ENCODE measurements around the gene CMTM6. TPM values are rescaled to one million over a fixed set of nuclear protein-coding genes. Genes with fewer than 3 reads are reported as not detected.
A peak's percentile ranks its signal among the peaks of the same experiment; 100 is the strongest.

The CMTM6 gene
- total RNA-seq, 1 experiment from 2014 or later, result 43.5 TPM

DNA sequence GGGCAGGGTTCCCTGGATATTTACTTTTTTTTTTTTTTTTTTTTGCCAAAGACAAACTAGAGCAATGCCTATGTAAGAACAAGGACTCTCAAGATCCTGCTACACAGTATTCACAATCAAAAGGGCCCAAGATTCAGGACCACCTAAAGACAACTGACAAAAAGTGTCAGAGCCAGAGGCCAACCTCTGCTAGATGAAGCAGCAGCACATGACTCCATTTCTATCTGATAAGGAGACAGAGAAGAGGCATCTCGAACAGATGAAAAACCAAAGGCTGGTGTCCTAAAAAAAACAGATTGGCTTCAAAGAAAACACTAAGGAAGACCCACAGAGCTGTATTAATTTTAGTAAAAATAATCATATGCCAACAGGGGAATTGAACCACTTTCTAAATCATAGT lies 20.0 kb downstream of the CMTM6 start:
- Histone ChIP-seq H4K8ac (replicated peaks; ENCODE audit: insufficient read length, low read depth, low read length) (no peak overlapping the region), H2AK5ac (ENCODE audit: insufficient read length, low read length) (no peak overlapping the region), H3K18ac (ENCODE audit: insufficient read length, low read depth, low read length) (no peak overlapping the region), H3K56ac (ENCODE audit: insufficient read length, low read depth, low read length) (no peak overlapping the region), H3K9me3 (ENCODE audit: control insufficient read depth, low read depth, low read length) (no peaks in the 10 kb centered on the region), H4K20me1 (ENCODE audit: control insufficient read depth, insufficient read depth, insufficient read length) (no peaks in the 10 kb centered on the region), H3K4me2 (ENCODE audit: insufficient read depth, insufficient read length, low read length) (no peak overlapping the region), H3K27ac (ENCODE audit: insufficient read length, low read depth, low read length) (no peak overlapping the region), H3T11ph (ENCODE audit: low read length) (no peak overlapping the region), H3K9ac (ENCODE audit: extremely low read depth, insufficient read length, low read length) (no peak overlapping the region), H3K14ac (ENCODE audit: insufficient read depth, low read length) (no peak overlapping the region), H3K27me3 (ENCODE audit: insufficient read depth, low read length) (no peaks in the 10 kb centered on the region), H4K91ac (ENCODE audit: insufficient read length, low read depth, low read length) (no peak overlapping the region), H2BK15ac (ENCODE audit: low read depth, low read length) (no peak overlapping the region), H3K79me2 (ENCODE audit: insufficient read depth, low read length) (no peaks in the 10 kb centered on the region), H3K4me1 (ENCODE audit: insufficient read depth, low read length) (no peaks in the 10 kb centered on the region), H3K4ac (ENCODE audit: low read depth, low read length) (no peak overlapping the region), H4K5ac (ENCODE audit: insufficient read length, low read depth, low read length) (no peak overlapping the region), H3K23me2 (ENCODE audit: insufficient read length, low read depth, low read length, poor library complexity, severe bottlenecking) (no peaks in the 10 kb centered on the region), H2BK20ac (ENCODE audit: low read depth, low read length, poor library complexity, severe bottlenecking) (no peak overlapping the region), H2BK5ac (ENCODE audit: insufficient read length, low read length) (no peak overlapping the region), H2BK12ac (ENCODE audit: insufficient read length, low read depth, low read length) (no peak overlapping the region), H3K23ac (ENCODE audit: insufficient read length, low read depth, low read length) (no peak overlapping the region), H2AFZ (ENCODE audit: low read length) (no peak overlapping the region), H2BK120ac (ENCODE audit: low read depth, low read length, poor library complexity, severe bottlenecking) (no peak overlapping the region), H3K79me1 (ENCODE audit: insufficient read depth, low read depth, low read length, poor library complexity, severe bottlenecking) (no peaks in the 10 kb centered on the region)
- Mint-ChIP-seq H3K27ac (0 out of 7 replicates have a peak overlapping the region, but pooled peaks of 1 of the 3 experiments have one; percentile 56), H3K9me3 (no peaks in the 10 kb centered on the region), H3K4me1 (no peaks in the 10 kb centered on the region), H3K27me3 (ENCODE audit: low read depth) (no peaks in the 10 kb centered on the region), H3K36me3 (ENCODE audit: insufficient read depth in 1 of 3, low read depth in 3 of 3) (peaks cover 10 to 40% (median 35%) of the 10 kb centered on the region in 3 experiments; a peak in 6 of 7 replicates), H3K4me3 (no peak overlapping the region)
- no peak for DNase-seq
- TF ChIP-seq, protein P1, sequence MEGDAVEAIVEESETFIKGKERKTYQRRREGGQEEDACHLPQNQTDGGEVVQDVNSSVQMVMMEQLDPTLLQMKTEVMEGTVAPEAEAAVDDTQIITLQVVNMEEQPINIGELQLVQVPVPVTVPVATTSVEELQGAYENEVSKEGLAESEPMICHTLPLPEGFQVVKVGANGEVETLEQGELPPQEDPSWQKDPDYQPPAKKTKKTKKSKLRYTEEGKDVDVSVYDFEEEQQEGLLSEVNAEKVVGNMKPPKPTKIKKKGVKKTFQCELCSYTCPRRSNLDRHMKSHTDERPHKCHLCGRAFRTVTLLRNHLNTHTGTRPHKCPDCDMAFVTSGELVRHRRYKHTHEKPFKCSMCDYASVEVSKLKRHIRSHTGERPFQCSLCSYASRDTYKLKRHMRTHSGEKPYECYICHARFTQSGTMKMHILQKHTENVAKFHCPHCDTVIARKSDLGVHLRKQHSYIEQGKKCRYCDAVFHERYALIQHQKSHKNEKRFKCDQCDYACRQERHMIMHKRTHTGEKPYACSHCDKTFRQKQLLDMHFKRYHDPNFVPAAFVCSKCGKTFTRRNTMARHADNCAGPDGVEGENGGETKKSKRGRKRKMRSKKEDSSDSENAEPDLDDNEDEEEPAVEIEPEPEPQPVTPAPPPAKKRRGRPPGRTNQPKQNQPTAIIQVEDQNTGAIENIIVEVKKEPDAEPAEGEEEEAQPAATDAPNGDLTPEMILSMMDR (conservative IDR thresholded peaks at IDR 0.05), result no peak
- no CpG with 5 or more reads among the region's 1 CpG for WGBS (ENCODE audit: extremely low coverage, insufficient read length, low lambda C conversion rate)
